IMR-90 (cell line): ENCODE results near the gene DCDC1. TPM values are rescaled to one million over a fixed set of nuclear protein-coding genes. Genes with fewer than 3 reads are reported as not detected.

Experiments used
- ATAC-seq: fragments of 200-7000 bp; cut with Tn5 transposase; 2 replicates; pipeline ENCODE4 v1.9.1; 2020; ENCODE audit warnings: low read depth, mild to moderate bottlenecking, moderate library complexity
- BruUV-seq: library from RNA; stranded (reverse); fragments of 400-500 nt; replicated peaks from 2 replicates; lab custom pipeline; 2021; lab: Mats Ljungman, UMichigan
- CTCF ChIA-PET: fragments of 300-600 bp; formaldehyde crosslinking; extraction: SDS; loops from one replicate; lab custom pipeline; 2021; ENCODE audit warnings: antibody characterized with exemption; lab: Yijun Ruan, JAX
- POLR2A ChIA-PET: fragments of 300-600 bp; sonication (Branson Sonifier 250); formaldehyde crosslinking; loops from one replicate; lab custom pipeline; 2022; ENCODE audit warnings: antibody characterized with exemption; ENCODE audit not compliant: unreplicated experiment; lab: Charles Lee
- DNase-seq: peaks from one replicate; pipeline ENCODE4 v3.0.0; 2013
- H2AFZ ChIP-seq: replicated peaks from 2 replicates; pipeline ENCODE3; 2013; ENCODE audit warnings: low read length, mild to moderate bottlenecking; ENCODE audit not compliant: poor library complexity
- H2AK5ac ChIP-seq: 2 replicates; pipeline ENCODE4 v1.6.1; 2013; ENCODE audit warnings: low read depth, low read length, inconsistent platforms
- H2AK9ac ChIP-seq: replicated peaks from 2 replicates; pipeline ENCODE3; 2013; ENCODE audit warnings: mild to moderate bottlenecking, low read depth, low read length, moderate library complexity; ENCODE audit not compliant: poor library complexity
- H2BK120ac ChIP-seq: 2 replicates; pipeline ENCODE4 v1.6.1; 2013; ENCODE audit warnings: low read depth, low read length, inconsistent platforms
- H2BK15ac ChIP-seq: 3 replicates; pipeline ENCODE4 v1.6.1; 2013; ENCODE audit warnings: low read depth, low read length, inconsistent platforms
- H2BK20ac ChIP-seq: 2 replicates; pipeline ENCODE4 v1.6.1; 2013; ENCODE audit warnings: low read depth, mild to moderate bottlenecking, inconsistent platforms, low read length, moderate library complexity
- H2BK5ac ChIP-seq: 2 replicates; pipeline ENCODE4 v1.6.1; 2013; ENCODE audit warnings: mild to moderate bottlenecking, low read depth, low read length, inconsistent platforms; ENCODE audit not compliant: poor library complexity, severe bottlenecking
- H3K14ac ChIP-seq: replicated peaks from 2 replicates; pipeline ENCODE4 v1.6.1; 2013; ENCODE audit warnings: low read depth, low read length, inconsistent platforms
- H3K18ac ChIP-seq: 2 replicates; pipeline ENCODE4 v1.6.1; 2013; ENCODE audit warnings: low read depth, low read length, control low read depth
- H3K23ac ChIP-seq: 2 replicates; pipeline ENCODE4 v1.6.1; 2013; ENCODE audit warnings: low read depth, low read length, inconsistent platforms
- H3K27ac ChIP-seq: 2 replicates; pipeline ENCODE4 v1.5.1; 2013; ENCODE audit warnings: mild to moderate bottlenecking, control low read depth, low read length; ENCODE audit not compliant: insufficient read depth
- H3K27me3 ChIP-seq: 2 replicates; pipeline ENCODE4 v1.6.1; 2013; ENCODE audit warnings: low read length; ENCODE audit not compliant: control insufficient read depth, insufficient read depth
- H3K36me3 ChIP-seq: 2 replicates; pipeline ENCODE4 v1.6.1; 2013; ENCODE audit warnings: low read length, mixed read lengths; ENCODE audit not compliant: control insufficient read depth, insufficient read depth
- H3K4ac ChIP-seq: 2 replicates; pipeline ENCODE4 v1.6.1; 2013; ENCODE audit warnings: low read depth, low read length, inconsistent platforms
- H3K4me1 ChIP-seq: 2 replicates; pipeline ENCODE4 v1.6.1; 2013; ENCODE audit warnings: low read length, mixed read lengths; ENCODE audit not compliant: control insufficient read depth, insufficient read depth
- H3K4me2 ChIP-seq: 2 replicates; pipeline ENCODE4 v1.6.1; 2013; ENCODE audit warnings: low read depth, mild to moderate bottlenecking, control low read depth, low read length, moderate library complexity
- H3K4me3 ChIP-seq: 2 replicates; pipeline ENCODE4 v1.5.1; 2013; ENCODE audit warnings: low read depth, mild to moderate bottlenecking, control low read depth, low read length, moderate library complexity; ENCODE audit not compliant: insufficient read depth
- H3K56ac ChIP-seq: 2 replicates; pipeline ENCODE4 v1.6.1; 2013; ENCODE audit warnings: low read length, inconsistent platforms; ENCODE audit not compliant: insufficient read depth; ENCODE audit errors: extremely low read depth
- H3K79me1 ChIP-seq, 2 experiments: 2 replicates each; pipeline ENCODE4 v1.6.1; 2013; ENCODE audit warnings: low read length in 2 of 2, inconsistent platforms in 1 of 2, low read depth in 1 of 2
- H3K9ac ChIP-seq: 2 replicates; pipeline ENCODE4 v1.6.1; 2013; ENCODE audit warnings: low read depth, low read length, control low read depth
- H3K9me1 ChIP-seq: 2 replicates; pipeline ENCODE4 v1.6.1; 2013; ENCODE audit warnings: low read length, inconsistent platforms; ENCODE audit not compliant: insufficient read depth
- H3K9me3 ChIP-seq: 2 replicates; pipeline ENCODE4 v1.6.1; 2013; ENCODE audit warnings: low read length; ENCODE audit not compliant: control insufficient read depth, insufficient read depth
- H4K20me1 ChIP-seq: 2 replicates; pipeline ENCODE4 v1.6.1; 2013; ENCODE audit warnings: low read length, inconsistent platforms; ENCODE audit not compliant: insufficient read depth
- H4K5ac ChIP-seq: 2 replicates; pipeline ENCODE4 v1.6.1; 2013; ENCODE audit warnings: mild to moderate bottlenecking, low read depth, low read length, control low read depth
- H4K8ac ChIP-seq, 2 experiments: 2 replicates each; pipeline ENCODE4 v1.6.1; 2013; ENCODE audit warnings: low read depth in 2 of 2, low read length in 2 of 2, control low read depth in 1 of 2, inconsistent platforms in 1 of 2
- H4K91ac ChIP-seq: 2 replicates; pipeline ENCODE4 v1.6.1; 2013; ENCODE audit warnings: low read depth, low read length, inconsistent platforms; ENCODE audit not compliant: insufficient read depth
- BHLHE40 ChIP-seq: fragments of 150-350 bp; IDR thresholded peaks from 2 replicates; pipeline ENCODE4 v1.6.1; 2016; ENCODE audit warnings: mild to moderate bottlenecking, low read depth, low read length
- CEBPB ChIP-seq: IDR thresholded peaks from 2 replicates; pipeline ENCODE4 v1.6.1; 2012; ENCODE audit warnings: low read depth, low read length, improper control_type of control experiment
- CHD1 ChIP-seq: IDR thresholded peaks from 2 replicates; pipeline ENCODE4 v1.6.1; 2012; ENCODE audit warnings: low read depth, low read length, improper control_type of control experiment
- MAFK ChIP-seq: IDR thresholded peaks from 2 replicates; pipeline ENCODE4 v1.6.1; 2012; ENCODE audit warnings: low read depth, low read length, improper control_type of control experiment
- MAZ ChIP-seq: IDR thresholded peaks from 2 replicates; pipeline ENCODE4 v1.6.1; 2012; ENCODE audit warnings: low read depth, mild to moderate bottlenecking, low read length, improper control_type of control experiment, moderate library complexity, borderline replicate concordance
- MXI1 ChIP-seq: IDR thresholded peaks from 2 replicates; pipeline ENCODE4 v1.6.1; 2012; ENCODE audit warnings: low read depth, mild to moderate bottlenecking, low read length, moderate library complexity, borderline replicate concordance
- NFE2L2 ChIP-seq: fragments of 150-350 bp; IDR thresholded peaks from 2 replicates; pipeline ENCODE4 v1.6.1; 2016; ENCODE audit warnings: low read depth, mild to moderate bottlenecking, low read length
- RAD21 ChIP-seq: IDR thresholded peaks from 2 replicates; pipeline ENCODE4 v1.6.1; 2012; ENCODE audit warnings: low read length, improper control_type of control experiment
- RFX5 ChIP-seq: IDR thresholded peaks from 2 replicates; pipeline ENCODE4 v1.8.0; 2012; ENCODE audit warnings: low read depth, mild to moderate bottlenecking, low read length, moderate library complexity
- WGBS, 2 experiments: methylation state at CpG; one replicate each; pipeline versions ENCODE4 v1.1.5 to v1.1.7; 2013; ENCODE audit warnings: missing lambda C conversion rate in 2 of 2; ENCODE audit not compliant: insufficient read length in 1 of 2; ENCODE audit errors: extremely low coverage in 2 of 2; 5-methylcytosine and 5-hydroxymethylcytosine counted together
- dilution Hi-C: fragments of 300-500 bp; cut with HindIII; formaldehyde crosslinking; loops from one replicate; pipeline ENCODE4 v1.14.3; 2018; ENCODE audit warnings: low sequenced_read_pairs; ENCODE audit not compliant: unreplicated experiment
- in situ Hi-C: fragments of 300-500 bp; cut with MboI; formaldehyde crosslinking; loops from 3 replicates; pipeline ENCODE4 v1.14.3; 2019; ENCODE audit warnings: low sequenced_read_pairs, inconsistent platforms, mixed read lengths
- intact Hi-C: fragments of 100-400 bp; cut with micrococcal nuclease; formaldehyde crosslinking; loops from 2 replicates; pipeline ENCODE4 v1.10.0; 2022
- polyA plus RNA-seq, 3 experiments: library from polyadenylated mRNA; depleted of rRNA; stranded (reverse); fragments of >200 nt; gene quantifications; 2 replicates each; pipeline ENCODE4 v1.2.3, GENCODE V29; 2012; ENCODE audit warnings: low replicate concordance in 1 of 3
- total RNA-seq: library from RNA; depleted of rRNA; stranded (reverse); fragments of >200 nt; gene quantifications from 2 replicates; pipeline ENCODE4 v1.2.3, GENCODE V29; 2012
- TF ChIP-seq, protein P1 (sequence below): conservative IDR thresholded peaks from 2 replicates; pipeline ENCODE4 v1.5.1; 2012; ENCODE audit warnings: mild to moderate bottlenecking, low read depth, low read length, improper control_type of control experiment
- TF ChIP-seq, protein P2 (sequence below): fragments of 150-350 bp; IDR thresholded peaks from 2 replicates; pipeline ENCODE4 v1.6.1; 2016; ENCODE audit warnings: low read depth, mild to moderate bottlenecking, low read length, moderate library complexity, borderline replicate concordance

The DCDC1 gene
- total and polyA plus RNA-seq, 2 of the 4 experiments (the other 2 are of a cell fraction): not detected

DNA sequence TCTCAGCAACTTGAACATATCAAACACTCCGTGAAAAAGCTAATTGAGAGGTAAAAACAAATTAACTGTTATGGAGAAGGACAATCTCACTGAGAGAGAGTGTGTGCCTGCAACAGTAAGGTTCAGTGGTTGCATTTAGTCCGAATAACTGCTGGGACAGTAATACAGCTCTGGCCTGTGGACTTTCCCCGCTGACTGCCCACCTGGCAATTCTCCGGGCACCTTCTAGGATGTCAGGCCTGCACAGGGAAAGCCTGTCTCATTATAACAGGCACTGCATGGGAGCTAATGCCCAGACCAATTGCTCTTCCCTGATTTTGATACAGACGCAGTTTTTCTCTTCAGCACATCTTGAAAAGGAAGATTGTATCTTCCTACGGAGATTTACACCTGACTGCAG, 251.0 kb downstream of the DCDC1 start:
- intact Hi-C loops (no loop called here), in situ Hi-C loops (no loop called here), dilution Hi-C loops (no loop called here)
- H3K4me2 ChIP-seq: no peak overlapping the region
- H3K27me3 ChIP-seq: no peaks in the 10 kb centered on the region
- H3K56ac ChIP-seq: no peak overlapping the region
- H3K4ac ChIP-seq: no peak overlapping the region
- H2BK5ac ChIP-seq: no peak overlapping the region
- ATAC-seq: no peak
- no peak overlapping the region for H4K8ac ChIP-seq
- no peak overlapping the region for H3K4me3 ChIP-seq
- no peak overlapping the region for H2AK9ac ChIP-seq
- TF ChIP-seq CEBPB: no peak
- TF ChIP-seq BHLHE40: no peak
- TF ChIP-seq, protein P1, sequence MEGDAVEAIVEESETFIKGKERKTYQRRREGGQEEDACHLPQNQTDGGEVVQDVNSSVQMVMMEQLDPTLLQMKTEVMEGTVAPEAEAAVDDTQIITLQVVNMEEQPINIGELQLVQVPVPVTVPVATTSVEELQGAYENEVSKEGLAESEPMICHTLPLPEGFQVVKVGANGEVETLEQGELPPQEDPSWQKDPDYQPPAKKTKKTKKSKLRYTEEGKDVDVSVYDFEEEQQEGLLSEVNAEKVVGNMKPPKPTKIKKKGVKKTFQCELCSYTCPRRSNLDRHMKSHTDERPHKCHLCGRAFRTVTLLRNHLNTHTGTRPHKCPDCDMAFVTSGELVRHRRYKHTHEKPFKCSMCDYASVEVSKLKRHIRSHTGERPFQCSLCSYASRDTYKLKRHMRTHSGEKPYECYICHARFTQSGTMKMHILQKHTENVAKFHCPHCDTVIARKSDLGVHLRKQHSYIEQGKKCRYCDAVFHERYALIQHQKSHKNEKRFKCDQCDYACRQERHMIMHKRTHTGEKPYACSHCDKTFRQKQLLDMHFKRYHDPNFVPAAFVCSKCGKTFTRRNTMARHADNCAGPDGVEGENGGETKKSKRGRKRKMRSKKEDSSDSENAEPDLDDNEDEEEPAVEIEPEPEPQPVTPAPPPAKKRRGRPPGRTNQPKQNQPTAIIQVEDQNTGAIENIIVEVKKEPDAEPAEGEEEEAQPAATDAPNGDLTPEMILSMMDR: no peak
- TF ChIP-seq, protein P2, sequence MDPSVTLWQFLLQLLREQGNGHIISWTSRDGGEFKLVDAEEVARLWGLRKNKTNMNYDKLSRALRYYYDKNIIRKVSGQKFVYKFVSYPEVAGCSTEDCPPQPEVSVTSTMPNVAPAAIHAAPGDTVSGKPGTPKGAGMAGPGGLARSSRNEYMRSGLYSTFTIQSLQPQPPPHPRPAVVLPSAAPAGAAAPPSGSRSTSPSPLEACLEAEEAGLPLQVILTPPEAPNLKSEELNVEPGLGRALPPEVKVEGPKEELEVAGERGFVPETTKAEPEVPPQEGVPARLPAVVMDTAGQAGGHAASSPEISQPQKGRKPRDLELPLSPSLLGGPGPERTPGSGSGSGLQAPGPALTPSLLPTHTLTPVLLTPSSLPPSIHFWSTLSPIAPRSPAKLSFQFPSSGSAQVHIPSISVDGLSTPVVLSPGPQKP: no peak
- no peak for TF ChIP-seq RAD21
- no peak for TF ChIP-seq MAFK
- TF ChIP-seq RFX5: no peak
- TF ChIP-seq MAZ: no peak
- TF ChIP-seq NFE2L2: no peak
- no peak for TF ChIP-seq MXI1
- no peak for TF ChIP-seq CHD1
- no peaks in the 10 kb centered on the region for H3K9me3 ChIP-seq
- ChIA-PET CTCF (no interaction called here), POLR2A (no interaction called here)
- H4K20me1 ChIP-seq: no peaks in the 10 kb centered on the region
- no peak overlapping the region for H2BK15ac ChIP-seq
- no peak overlapping the region for H4K5ac ChIP-seq
- no peak overlapping the region for H4K91ac ChIP-seq
- no peak overlapping the region for H3K18ac ChIP-seq
- H3K79me1 ChIP-seq: no peaks in the 10 kb centered on the region
- no peak overlapping the region for H2BK120ac ChIP-seq
- no peaks in the 10 kb centered on the region for H3K9me1 ChIP-seq
- no TSS peak for BruUV-seq
- no peaks in the 10 kb centered on the region for H3K4me1 ChIP-seq
- H3K23ac ChIP-seq: no peak overlapping the region
- no peak overlapping the region for H3K27ac ChIP-seq
- no peak overlapping the region for H3K14ac ChIP-seq
- no CpG with 5 or more reads among the region's 6 CpGs for WGBS, 2 experiments
- H2AK5ac ChIP-seq: no peak overlapping the region
- no peak for DNase-seq
- no peaks in the 10 kb centered on the region for H3K36me3 ChIP-seq
- no peak overlapping the region for H3K9ac ChIP-seq
- no peak overlapping the region for H2BK20ac ChIP-seq
- no peak overlapping the region for H2AFZ ChIP-seq
